Measurements from ENCODE around the gene ARMC8. TPM values are rescaled to one million over a fixed set of nuclear protein-coding genes. Genes with fewer than 3 reads are reported as not detected.

Gene ARMC8
- total RNA-seq, 4 donors from 2014 or later = 79.3 to 93.0 (median 84.9) TPM

GRCh38 chr3:138254216-138254615, 67.1 kb downstream of the ARMC8 start:
- intact Hi-C loops (cut with DNase I) = no loop called here
- no peak for DNase-seq (ENCODE audit: extremely low spot score)
- H3K36me3 ChIP-seq = peaks cover 0 to 15% (median 9%) of the 10 kb centered on the region in 4 donors
- TF ChIP-seq CTCF (IDR thresholded peaks at IDR 0.05) (no peak), POLR2AphosphoS5 (IDR thresholded peaks at IDR 0.05) (no peak), EP300 (IDR thresholded peaks at IDR 0.05) (no peak), POLR2A (IDR thresholded peaks at IDR 0.05; ENCODE audit: low read depth) (no peak)
- H3K4me1 ChIP-seq = no peaks in the 10 kb centered on the region
- no peaks in the 10 kb centered on the region for H3K27me3 ChIP-seq
- WGBS = 38% methylated on average over 1 of the region's 1 CpG
- no peak overlapping the region for H3K27ac ChIP-seq (replicated peaks in 1 of 4)
- H3K9me3 ChIP-seq = no peaks in the 10 kb centered on the region
- no peak overlapping the region for H3K4me3 ChIP-seq

GRCh38 chr3:138256022-138256421, 68.9 kb downstream of the ARMC8 start:
- intact Hi-C loops (cut with DNase I) = no loop called here
- no peak for DNase-seq (ENCODE audit: extremely low spot score)

GRCh38 chr3:138257986-138258385, 70.9 kb downstream of the ARMC8 start:
- intact Hi-C loops (cut with DNase I) = no loop called here
- no peaks in the 10 kb centered on the region for H3K9me3 ChIP-seq
- no peak for DNase-seq (ENCODE audit: extremely low spot score)
- H3K27me3 ChIP-seq = no peaks in the 10 kb centered on the region
- H3K27ac ChIP-seq (replicated peaks in 1 of 4) = no peak overlapping the region
- H3K36me3 ChIP-seq = peaks cover 0 to 41% (median 18%) of the 10 kb centered on the region in 4 donors
- 100% methylated on average over 1 of the region's 1 CpG for WGBS
- H3K4me1 ChIP-seq = no peaks in the 10 kb centered on the region
- TF ChIP-seq POLR2A (IDR thresholded peaks at IDR 0.05; ENCODE audit: low read depth) = no peak
- no peak for TF ChIP-seq POLR2AphosphoS5 (IDR thresholded peaks at IDR 0.05)
- no peak for TF ChIP-seq EP300 (IDR thresholded peaks at IDR 0.05)
- TF ChIP-seq CTCF (IDR thresholded peaks at IDR 0.05) = no peak
- H3K4me3 ChIP-seq = no peak overlapping the region

More at GRCh38 chr3:138256022-138256421, 68.9 kb downstream of the ARMC8 start:
- no peak overlapping the region for H3K27ac ChIP-seq (replicated peaks in 1 of 4)
- H3K36me3 ChIP-seq = peaks cover 0 to 30% (median 18%) of the 10 kb centered on the region in 4 donors
- TF ChIP-seq POLR2A (IDR thresholded peaks at IDR 0.05; ENCODE audit: low read depth) = no peak
- no peak for TF ChIP-seq EP300 (IDR thresholded peaks at IDR 0.05)
- no peak for TF ChIP-seq CTCF (IDR thresholded peaks at IDR 0.05)
- no peak for TF ChIP-seq POLR2AphosphoS5 (IDR thresholded peaks at IDR 0.05)
- H3K4me3 ChIP-seq = no peak overlapping the region
- H3K4me1 ChIP-seq = no peaks in the 10 kb centered on the region
- WGBS = 88% methylated on average over 1 of the region's 1 CpG
- H3K27me3 ChIP-seq = no peaks in the 10 kb centered on the region
- no peaks in the 10 kb centered on the region for H3K9me3 ChIP-seq

DNA sequence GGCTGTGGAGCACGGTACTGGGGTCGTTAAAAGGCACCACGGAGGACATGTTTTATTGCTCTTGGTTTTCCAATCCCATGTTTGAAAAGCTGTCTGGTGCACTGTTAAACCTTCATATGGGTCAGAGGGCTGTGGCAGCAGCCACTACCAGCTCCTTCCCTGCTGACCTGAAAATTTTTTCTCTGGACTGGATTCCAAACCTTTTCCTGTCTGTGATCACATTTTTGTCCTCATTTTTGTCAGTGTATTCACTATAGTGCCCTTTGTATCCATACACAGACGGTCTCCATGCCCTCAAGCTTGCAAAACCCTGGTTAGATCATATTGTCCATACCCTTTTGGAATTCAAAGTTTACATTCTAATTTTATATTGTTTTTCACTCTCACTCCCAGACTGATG, 72.0 kb downstream of the ARMC8 start:
- peaks cover 0 to 50% (median 26%) of the 10 kb centered on the region in 4 donors for H3K36me3 ChIP-seq
- intact Hi-C loops (cut with DNase I) = no loop called here
- WGBS = 92% methylated on average over 4 of the region's 4 CpGs

More for the DNA sequence above, 72.0 kb downstream of the ARMC8 start:
- H3K27me3 ChIP-seq = no peaks in the 10 kb centered on the region
- DNase-seq (ENCODE audit: extremely low spot score) = no peak
- H3K27ac ChIP-seq (replicated peaks in 1 of 4) = no peak overlapping the region
- H3K4me3 ChIP-seq = no peak overlapping the region
- TF ChIP-seq POLR2A (IDR thresholded peaks at IDR 0.05; ENCODE audit: low read depth) (no peak), EP300 (IDR thresholded peaks at IDR 0.05) (no peak), CTCF (IDR thresholded peaks at IDR 0.05) (no peak), POLR2AphosphoS5 (IDR thresholded peaks at IDR 0.05) (no peak)
- no peaks in the 10 kb centered on the region for H3K4me1 ChIP-seq
- H3K9me3 ChIP-seq = no peaks in the 10 kb centered on the region
